Liver (tissue), 9 donors: ENCODE measurements around the gene NTHL1. TPM values are rescaled to one million over a fixed set of nuclear protein-coding genes. Genes with fewer than 3 reads are reported as not detected.

Experiments used
- DNase-seq: peaks from one replicate; pipeline ENCODE4 v3.0.0-alpha.2; 2017; ENCODE audit warnings: low spot score
- H3K27ac ChIP-seq, 2 donors: one replicate each; pipeline ENCODE4 v1.7.0; 2013; ENCODE audit warnings: inconsistent platforms in 2 of 2, low read length in 2 of 2, control low read depth in 1 of 2, low read depth in 1 of 2, mild to moderate bottlenecking in 1 of 2
- H3K27me3 ChIP-seq, 4 donors: one replicate each; pipeline versions ENCODE4 v1.6.1 to v1.7.0; 2013; ENCODE audit warnings: low read length in 3 of 4, inconsistent platforms in 1 of 4, mild to moderate bottlenecking in 1 of 4, moderate library complexity in 1 of 4; ENCODE audit not compliant: control insufficient read depth in 4 of 4, insufficient read depth in 4 of 4
- H3K36me3 ChIP-seq, 4 donors: one replicate each; pipeline versions ENCODE4 v1.6.1 to v1.7.0; 2013; ENCODE audit warnings: low read length in 3 of 4, mild to moderate bottlenecking in 3 of 4, low read depth in 1 of 4, moderate library complexity in 1 of 4; ENCODE audit not compliant: control insufficient read depth in 4 of 4, insufficient read depth in 3 of 4
- H3K4me1 ChIP-seq, 4 donors: one replicate each; pipeline versions ENCODE4 v1.6.1 to v1.7.0; 2013; ENCODE audit warnings: low read length in 3 of 4, mild to moderate bottlenecking in 3 of 4, moderate library complexity in 1 of 4; ENCODE audit not compliant: control insufficient read depth in 4 of 4, insufficient read depth in 4 of 4
- H3K4me3 ChIP-seq, 3 donors: one replicate each; pipeline versions ENCODE4 v1.6.1 to v1.7.0; 2013; ENCODE audit warnings: low read length in 3 of 3, control low read depth in 1 of 3, low read depth in 1 of 3, mild to moderate bottlenecking in 1 of 3
- H3K9ac ChIP-seq, 2 donors: one replicate each; pipeline ENCODE4 v1.7.0; 2013; ENCODE audit warnings: low read length in 2 of 2, mild to moderate bottlenecking in 2 of 2, moderate library complexity in 2 of 2, control low read depth in 1 of 2, low read depth in 1 of 2
- H3K9me3 ChIP-seq, 4 donors: one replicate each; pipeline versions ENCODE4 v1.6.1 to v1.7.0; 2013; ENCODE audit warnings: low read length in 3 of 4; ENCODE audit not compliant: control insufficient read depth in 4 of 4
- ATF3 ChIP-seq: IDR thresholded peaks from 2 replicates; pipeline ENCODE4 v1.6.1; 2016; ENCODE audit warnings: antibody characterized with exemption
- CTCF ChIP-seq: fragments of 150-350 bp; IDR thresholded peaks from 2 replicates; pipeline ENCODE4 v1.5.1; 2017; ENCODE audit warnings: improper control_type of control experiment, low read depth, low read length; ENCODE audit not compliant: missing input control
- EGR1 ChIP-seq, 2 donors: IDR thresholded peaks; 2 replicates each; pipeline ENCODE4 v1.6.1; 2016 to 2018; ENCODE audit warnings: antibody characterized with exemption in 2 of 2, low read depth in 2 of 2
- FOXA2 ChIP-seq: IDR thresholded peaks from 2 replicates; pipeline ENCODE4 v1.6.1; 2016; ENCODE audit warnings: antibody characterized with exemption
- GABPA ChIP-seq, 2 donors: IDR thresholded peaks in 1 of 2; conservative IDR thresholded peaks in 1 of 2; 2 replicates each; pipeline ENCODE4 v1.6.1; 2016; ENCODE audit warnings: antibody characterized with exemption in 2 of 2, mild to moderate bottlenecking in 1 of 2, moderate library complexity in 1 of 2
- HNF4A ChIP-seq, 2 donors: conservative IDR thresholded peaks; 2 replicates each; pipeline ENCODE4 v1.6.1; 2016; ENCODE audit warnings: antibody characterized with exemption in 2 of 2, mild to moderate bottlenecking in 2 of 2
- HNF4G ChIP-seq: IDR thresholded peaks from 2 replicates; pipeline ENCODE4 v1.6.1; 2016; ENCODE audit warnings: antibody characterized with exemption
- JUND ChIP-seq, 2 donors: IDR thresholded peaks; 2 replicates each; pipeline ENCODE4 v1.6.1; 2016; ENCODE audit warnings: antibody characterized with exemption in 2 of 2
- MAX ChIP-seq: IDR thresholded peaks from 2 replicates; pipeline ENCODE4 v1.6.1; 2016; ENCODE audit warnings: antibody characterized with exemption
- NR2F2 ChIP-seq: IDR thresholded peaks from 2 replicates; pipeline ENCODE4 v1.6.1; 2016; ENCODE audit warnings: antibody characterized with exemption
- RAD21 ChIP-seq, 2 donors: IDR thresholded peaks; 2 replicates each; pipeline ENCODE4 v1.6.1; 2016; ENCODE audit warnings: antibody characterized with exemption in 2 of 2, mild to moderate bottlenecking in 2 of 2
- REST ChIP-seq: IDR thresholded peaks from 2 replicates; pipeline ENCODE4 v1.6.1; 2016; ENCODE audit warnings: antibody characterized with exemption, mild to moderate bottlenecking
- TAF1 ChIP-seq: conservative IDR thresholded peaks from 2 replicates; pipeline ENCODE4 v1.6.1; 2016; ENCODE audit warnings: antibody characterized with exemption, mild to moderate bottlenecking
- YY1 ChIP-seq: IDR thresholded peaks from 2 replicates; pipeline ENCODE4 v1.6.1; 2016; ENCODE audit warnings: antibody characterized with exemption, mild to moderate bottlenecking
- WGBS: extraction: QIAGEN DNeasy Blood & Tissue Kit; methylation state at CpG from one replicate; pipeline ENCODE4 v1.1.7; 2013; 5-methylcytosine and 5-hydroxymethylcytosine counted together
- polyA plus RNA-seq, 2 donors: library from polyadenylated mRNA; stranded (reverse) in 1 of 2; unstranded in 1 of 2; fragments of 200-250 nt in 1 of 2; fragments of >200 nt in 1 of 2; fragmentation: Nextera tagmentation in 1 of 2; extraction: Ambion mirVana in 1 of 2; gene quantifications; one replicate each; pipeline versions ENCODE4 v1.2.1 to v1.2.3, GENCODE V29; 2013 to 2015
- total RNA-seq, 2 donors: library from RNA; depleted of rRNA; stranded (reverse); fragments of >200 nt; gene quantifications; one replicate each; pipeline ENCODE4 v1.2.3, GENCODE V29; 2014
- donor health status: healthy.
- donor health status: healthy.
- donor health status: healthy.
- donor health status: healthy.
- donor health status: healthy.

The NTHL1 gene
- total and polyA plus RNA-seq, 4 donors: 10.4 to 166 (median 19.1) TPM

GRCh38 chr16:2071454-2072202 is 24.0 kb upstream of the NTHL1 start:
- H3K4me1 ChIP-seq: no peaks in the 10 kb centered on the region
- peaks cover 14 to 76% (median 26%) of the 10 kb centered on the region in 4 donors for H3K36me3 ChIP-seq
- no peak overlapping the region for H3K27ac ChIP-seq
- H3K27me3 ChIP-seq: no peaks in the 10 kb centered on the region
- H3K9me3 ChIP-seq: no peaks in the 10 kb centered on the region
- H3K9ac ChIP-seq: no peak overlapping the region
- WGBS: 88% methylated on average over 34 of the region's 34 CpGs
- TF ChIP-seq CTCF (no peak), EGR1 (IDR thresholded peaks at IDR 0.05; ENCODE audit: low read depth in 2 of 2) (no peak), FOXA2 (no peak)
- no peak for DNase-seq
- no peak overlapping the region for H3K4me3 ChIP-seq

- no peaks in the 10 kb centered on the region for H3K27me3 ChIP-seq
- no peaks in the 10 kb centered on the region for H3K4me1 ChIP-seq
- peaks cover 14 to 76% (median 27%) of the 10 kb centered on the region in 4 donors for H3K36me3 ChIP-seq
- H3K9me3 ChIP-seq: no peaks in the 10 kb centered on the region
- WGBS: 96% methylated on average over 29 of the region's 29 CpGs
- no peak overlapping the region for H3K4me3 ChIP-seq
- DNase-seq: no peak
- H3K27ac ChIP-seq: no peak overlapping the region
- no peak for TF ChIP-seq ATF3
- TF ChIP-seq NR2F2: no peak
- TF ChIP-seq REST: no peak
- no peak for TF ChIP-seq EGR1 (IDR thresholded peaks at IDR 0.05; ENCODE audit: low read depth in 2 of 2)
- no peak for TF ChIP-seq RAD21 (IDR thresholded peaks at IDR 0.05)
- TF ChIP-seq FOXA2: no peak
- H3K9ac ChIP-seq: no peak overlapping the region
These were observed 23.2 kb upstream of the NTHL1 start for GRCh38 chr16:2070576-2071453.

GRCh38 chr16:2066139-2066538 is 18.5 kb upstream of the NTHL1 start:
- 97% methylated on average over 11 of the region's 11 CpGs for WGBS
- Histone ChIP-seq H3K27ac (no peak overlapping the region), H3K4me3 (no peak overlapping the region), H3K9me3 (no peaks in the 10 kb centered on the region), H3K27me3 (no peaks in the 10 kb centered on the region), H3K9ac (no peak overlapping the region), H3K36me3 (peaks cover 13 to 67% (median 23%) of the 10 kb centered on the region in 4 donors), H3K4me1 (peaks cover 0 to 7% (median 4%) of the 10 kb centered on the region in 4 donors)
- DNase-seq: no peak
- no peak for TF ChIP-seq JUND (IDR thresholded peaks at IDR 0.05)
- no peak for TF ChIP-seq HNF4G
- no peak for TF ChIP-seq ATF3
- no peak for TF ChIP-seq NR2F2
- no peak for TF ChIP-seq CTCF
- TF ChIP-seq HNF4A (conservative IDR thresholded peaks at IDR 0.05): no peak
- TF ChIP-seq GABPA (IDR thresholded peaks at IDR 0.05 in 1 of 2, conservative IDR thresholded peaks at IDR 0.05 in 1 of 2): no peak
- TF ChIP-seq MAX: no peak
- no peak for TF ChIP-seq TAF1
- TF ChIP-seq YY1: no peak
